B cell (primary cell): ENCODE results near the gene SEMA3B. TPM values are rescaled to one million over a fixed set of nuclear protein-coding genes. Genes with fewer than 3 reads are reported as not detected.

Source experiments
- ATAC-seq: fragments of 200-7000 bp; cut with Tn5 transposase; one replicate; pipeline ENCODE4 v1.10.0; 2021; ENCODE audit warnings: low read depth, mild to moderate bottlenecking, moderate number of reproducible peaks, moderate library complexity
- CTCF ChIA-PET: fragments of 350-600 bp; sonication (Branson Sonifier 250); formaldehyde crosslinking; loops from one replicate; lab custom pipeline; 2021; ENCODE audit warnings: antibody characterized with exemption, inconsistent platforms; lab: Charles Lee
- POLR2A ChIA-PET: fragments of 350-600 bp; sonication (Branson Sonifier 250); formaldehyde crosslinking; loops from one replicate; lab custom pipeline; 2021; ENCODE audit warnings: antibody characterized with exemption; lab: Charles Lee
- DNase-seq: peaks from one replicate; pipeline ENCODE4 v3.0.0; 2013
- H2AFZ ChIP-seq: 2 replicates; pipeline ENCODE4 v1.6.1; 2012; ENCODE audit warnings: mild to moderate bottlenecking, low read depth, low read length; ENCODE audit not compliant: insufficient read depth, poor library complexity, severe bottlenecking
- H3K27ac ChIP-seq, 2 donors: 1 replicate in 1 of 2; 2 replicates in 1 of 2; pipeline ENCODE4 v1.5.1; 2012 to 2013; ENCODE audit warnings: low read length in 2 of 2, mild to moderate bottlenecking in 2 of 2, moderate library complexity in 1 of 2
- H3K27me3 ChIP-seq, 4 experiments: fragments of 200-600 bp in 1 of 4; sonication (generic) in 1 of 4; replicated peaks in 1 of 4; 1 replicate in 2 of 4; 2 replicates in 2 of 4; pipeline versions ENCODE4 v1.6.1 to v1.7.0; 2013 to 2016; ENCODE audit warnings: low read length in 3 of 4, mild to moderate bottlenecking in 2 of 4, mixed read lengths in 1 of 4, moderate library complexity in 1 of 4; ENCODE audit not compliant: insufficient read depth in 4 of 4, control insufficient read depth in 3 of 4; ENCODE audit errors: control extremely low read depth in 1 of 4
- H3K36me3 ChIP-seq, 2 experiments: replicated peaks in 1 of 2; 1 replicate in 1 of 2; 2 replicates in 1 of 2; pipeline versions ENCODE4 v1.6.1 to v1.7.1; 2013; ENCODE audit warnings: low read length in 1 of 2; ENCODE audit not compliant: insufficient read depth in 2 of 2, control insufficient read depth in 1 of 2; ENCODE audit errors: control extremely low read depth in 1 of 2, extremely low read depth in 1 of 2
- H3K4me1 ChIP-seq, 2 donors: fragments of 200-600 bp in 1 of 2; sonication (generic) in 1 of 2; 1 replicate in 1 of 2; 2 replicates in 1 of 2; pipeline versions ENCODE4 v1.5.1 to v1.6.1; 2013 to 2017; ENCODE audit warnings: low read length in 2 of 2; ENCODE audit not compliant: control insufficient read depth in 2 of 2, insufficient read depth in 2 of 2
- H3K4me2 ChIP-seq: replicated peaks from 2 replicates; pipeline ENCODE3; 2012; ENCODE audit warnings: mild to moderate bottlenecking, low read depth, low read length; ENCODE audit not compliant: poor library complexity, severe bottlenecking
- H3K4me3 ChIP-seq, 5 experiments: fragments of 200-600 bp in 1 of 5; sonication (generic) in 1 of 5; 1 replicate in 3 of 5; 2 replicates in 2 of 5; pipeline versions ENCODE4 v1.5.1 to v1.7.0; 2011 to 2016; ENCODE audit warnings: low read length in 4 of 5, mild to moderate bottlenecking in 4 of 5, low read depth in 2 of 5, control low read depth in 1 of 5, moderate library complexity in 1 of 5; ENCODE audit not compliant: insufficient read depth in 1 of 5; ENCODE audit errors: control extremely low read depth in 1 of 5, extremely low read depth in 1 of 5
- H3K79me2 ChIP-seq: fragments of 200-600 bp; sonication (generic); one replicate; pipeline ENCODE4 v1.6.0; 2016; ENCODE audit warnings: low read length; ENCODE audit not compliant: control insufficient read depth, insufficient read depth
- H3K9ac ChIP-seq: fragments of 200-600 bp; sonication (generic); 2 replicates; pipeline ENCODE4 v1.6.1; 2017; ENCODE audit warnings: mild to moderate bottlenecking, low read length, moderate library complexity
- H3K9me3 ChIP-seq, 3 donors: one replicate each; pipeline versions ENCODE4 v1.6.1 to v1.7.1; 2013; ENCODE audit warnings: low read length in 2 of 3; ENCODE audit not compliant: control insufficient read depth in 2 of 3, insufficient read depth in 1 of 3; ENCODE audit errors: control extremely low read depth in 1 of 3
- H4K20me1 ChIP-seq: 2 replicates; pipeline ENCODE4 v1.6.0; 2012; ENCODE audit warnings: mild to moderate bottlenecking, low read length; ENCODE audit not compliant: insufficient read depth, control insufficient read depth, poor library complexity, severe bottlenecking
- H3K27ac Mint-ChIP-seq: one replicate; pipeline ENCODE4 v1.8.0; 2021; ENCODE audit warnings: mixed read lengths
- H3K27me3 Mint-ChIP-seq: one replicate; pipeline ENCODE4 v1.8.0; 2021; ENCODE audit warnings: mixed read lengths
- H3K4me1 Mint-ChIP-seq: one replicate; pipeline ENCODE4 v1.8.0; 2021; ENCODE audit warnings: mixed read lengths
- H3K4me3 Mint-ChIP-seq: one replicate; pipeline ENCODE4 v1.8.0; 2021; ENCODE audit warnings: mixed read lengths
- H3K9me3 Mint-ChIP-seq: one replicate; pipeline ENCODE4 v1.8.0; 2022; ENCODE audit warnings: mixed read lengths; ENCODE audit not compliant: insufficient read depth
- EZH2 ChIP-seq: IDR thresholded peaks from 2 replicates; pipeline ENCODE4 v1.6.1; 2012; ENCODE audit warnings: borderline replicate concordance, low read depth, mild to moderate bottlenecking, moderate library complexity, low read length; ENCODE audit not compliant: insufficient read depth, poor library complexity, severe bottlenecking
- WGBS: methylation state at CpG from one replicate; pipeline ENCODE4 v1.1.5; 2013; ENCODE audit warnings: missing lambda C conversion rate; ENCODE audit not compliant: insufficient coverage; 5-methylcytosine and 5-hydroxymethylcytosine counted together
- intact Hi-C: fragments of 100-400 bp; cut with micrococcal nuclease; formaldehyde crosslinking; loops from one replicate; pipeline ENCODE4 v1.10.0; 2022
- polyA plus RNA-seq: library from polyadenylated mRNA; depleted of rRNA; stranded (reverse); fragments of >200 nt; gene quantifications from 2 replicates; pipeline ENCODE4 v1.2.3, GENCODE V29; 2012
- total RNA-seq, 2 donors: library from RNA; stranded (reverse); fragments of 120-200 nt in 1 of 2; gene quantifications; 1 replicate in 1 of 2; 2 replicates in 1 of 2; pipeline versions ENCODE4 v1.2.3 to v1.2.4, GENCODE V29; 2013 to 2022
- TF ChIP-seq, protein P1 (sequence below): fragments of 200-600 bp; IDR thresholded peaks from one replicate; pipeline ENCODE4 v1.8.0; 2022; ENCODE audit warnings: antibody characterized with exemption, mild to moderate bottlenecking

SEMA3B gene
- total and polyA plus RNA-seq, 2 donors (not counting 1 experiment from before 2014, with no cell fraction given): 0.34 to 0.52 TPM

DNA sequence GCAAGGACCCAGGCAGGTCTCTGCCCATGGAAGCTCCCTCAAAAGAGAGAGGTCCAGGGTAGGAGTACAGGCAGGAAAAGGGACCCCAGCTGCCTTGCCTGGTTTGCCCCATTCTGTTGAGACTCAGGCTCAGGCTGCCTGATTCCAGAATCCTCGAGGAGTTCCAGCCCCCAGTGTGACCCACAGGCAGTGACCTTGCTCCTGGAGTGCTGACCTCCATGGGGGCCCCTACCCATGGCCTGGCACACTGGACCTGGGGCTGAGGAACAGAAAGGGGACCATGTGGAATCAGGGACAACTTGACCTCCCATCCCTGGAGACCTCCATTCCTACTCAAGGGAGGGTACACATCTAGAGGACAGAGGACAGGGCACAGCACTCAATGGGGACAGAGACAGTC is 3.4 kb upstream of the SEMA3B start:
- Mint-ChIP-seq H3K9me3 (no peaks in the 10 kb centered on the region), H3K4me1 (no peaks in the 10 kb centered on the region), H3K27ac (no peak overlapping the region), H3K4me3 (no peak overlapping the region), H3K27me3 (peaks cover 17% of the 10 kb centered on the region)
- no peak overlapping the region for H3K4me3 ChIP-seq
- no peak overlapping the region for H3K4me2 ChIP-seq
- H3K27me3 ChIP-seq: peaks cover 0 to 34% (median 6%) of the 10 kb centered on the region in 4 experiments
- no peaks in the 10 kb centered on the region for H3K79me2 ChIP-seq
- no peak overlapping the region for H3K9ac ChIP-seq
- no peaks in the 10 kb centered on the region for H3K36me3 ChIP-seq
- TF ChIP-seq EZH2: no peak
- TF ChIP-seq, protein P1, sequence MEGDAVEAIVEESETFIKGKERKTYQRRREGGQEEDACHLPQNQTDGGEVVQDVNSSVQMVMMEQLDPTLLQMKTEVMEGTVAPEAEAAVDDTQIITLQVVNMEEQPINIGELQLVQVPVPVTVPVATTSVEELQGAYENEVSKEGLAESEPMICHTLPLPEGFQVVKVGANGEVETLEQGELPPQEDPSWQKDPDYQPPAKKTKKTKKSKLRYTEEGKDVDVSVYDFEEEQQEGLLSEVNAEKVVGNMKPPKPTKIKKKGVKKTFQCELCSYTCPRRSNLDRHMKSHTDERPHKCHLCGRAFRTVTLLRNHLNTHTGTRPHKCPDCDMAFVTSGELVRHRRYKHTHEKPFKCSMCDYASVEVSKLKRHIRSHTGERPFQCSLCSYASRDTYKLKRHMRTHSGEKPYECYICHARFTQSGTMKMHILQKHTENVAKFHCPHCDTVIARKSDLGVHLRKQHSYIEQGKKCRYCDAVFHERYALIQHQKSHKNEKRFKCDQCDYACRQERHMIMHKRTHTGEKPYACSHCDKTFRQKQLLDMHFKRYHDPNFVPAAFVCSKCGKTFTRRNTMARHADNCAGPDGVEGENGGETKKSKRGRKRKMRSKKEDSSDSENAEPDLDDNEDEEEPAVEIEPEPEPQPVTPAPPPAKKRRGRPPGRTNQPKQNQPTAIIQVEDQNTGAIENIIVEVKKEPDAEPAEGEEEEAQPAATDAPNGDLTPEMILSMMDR: no peak
- intact Hi-C loops: no loop called here
- ChIA-PET CTCF (interaction anchor here (1.4 kb wide), 1 partner anchor 19 kb away, joined by 6 read pairs; no protein-coding TSS in a partner anchor), POLR2A (no interaction called here)
- 83% methylated on average over 1 of the region's 1 CpG for WGBS
- no peak overlapping the region for H2AFZ ChIP-seq
- peaks cover 2 to 4% of the 10 kb centered on the region in 2 donors for H3K4me1 ChIP-seq
- H3K27ac ChIP-seq: no peak overlapping the region
- no peaks in the 10 kb centered on the region for H3K9me3 ChIP-seq
- ATAC-seq (no peak), DNase-seq (no peak)
- H4K20me1 ChIP-seq: no peaks in the 10 kb centered on the region

DNA sequence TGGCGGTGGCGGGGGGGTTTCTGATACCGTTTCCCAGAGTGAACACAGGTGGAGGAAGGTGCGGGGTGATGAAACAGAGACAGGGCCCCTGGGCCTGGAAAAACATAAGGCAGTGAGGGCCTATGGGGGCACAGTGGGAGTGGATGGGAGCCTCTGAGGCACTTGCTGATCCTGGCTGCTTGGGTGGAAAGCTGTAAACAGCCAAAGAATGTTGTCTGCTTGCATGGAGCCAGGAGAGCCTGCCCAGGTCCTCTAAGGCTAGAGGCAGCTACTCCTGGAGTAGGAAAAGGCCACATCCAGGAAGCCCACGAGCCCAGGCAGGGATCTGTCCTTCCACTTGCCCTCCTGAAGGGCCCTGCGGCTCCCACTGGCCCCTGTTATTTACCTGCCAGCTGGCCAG is 2.9 kb upstream of the SEMA3B start:
- Histone ChIP-seq H3K4me1 (no peaks in the 10 kb centered on the region), H3K27me3 (peaks cover 0 to 34% (median 6%) of the 10 kb centered on the region in 4 experiments), H2AFZ (no peak overlapping the region), H4K20me1 (no peaks in the 10 kb centered on the region), H3K36me3 (no peaks in the 10 kb centered on the region), H3K27ac (no peak overlapping the region), H3K4me2 (no peak overlapping the region), H3K9ac (no peak overlapping the region), H3K79me2 (no peaks in the 10 kb centered on the region), H3K4me3 (no peak overlapping the region), H3K9me3 (no peaks in the 10 kb centered on the region)
- Mint-ChIP-seq H3K9me3 (no peaks in the 10 kb centered on the region), H3K27ac (no peak overlapping the region), H3K4me3 (no peak overlapping the region), H3K4me1 (no peaks in the 10 kb centered on the region), H3K27me3 (peaks cover 17% of the 10 kb centered on the region)
- ATAC-seq (no peak), DNase-seq (no peak)
- ChIA-PET CTCF (interaction anchor here (1.4 to 2.4 kb wide), 3 partner anchors 19 to 72 kb away, joined by 4 to 12 read pairs (median 6); no protein-coding TSS in a partner anchor), POLR2A (interaction anchor here (0.6 kb wide), 1 partner anchor 85 kb away, joined by 3 read pairs; no protein-coding TSS in a partner anchor)
- TF ChIP-seq EZH2: no peak
- TF ChIP-seq, protein P1: no peak
- WGBS: 86% methylated on average over 4 of the region's 6 CpGs
- intact Hi-C loops: no loop called here
